Hepatocyte (in vitro differentiated cells): ENCODE results near the gene PPP1R9A. TPM values are rescaled to one million over a fixed set of nuclear protein-coding genes. Genes with fewer than 3 reads are reported as not detected.

Experiments used
- DNase-seq: peaks from one replicate; pipeline ENCODE4 v3.0.0-alpha.2; 2016; ENCODE audit warnings: low spot score
- H2AFZ ChIP-seq: fragments of 200-600 bp; sonication (generic); 2 replicates; pipeline ENCODE4 v1.6.0; 2016; ENCODE audit warnings: antibody characterized with exemption, mild to moderate bottlenecking
- H3K27ac ChIP-seq: fragments of 200-600 bp; sonication (generic); 2 replicates; pipeline ENCODE4 v1.5.1; 2016; ENCODE audit warnings: mild to moderate bottlenecking
- H3K27me3 ChIP-seq: fragments of 200-600 bp; sonication (generic); 2 replicates; pipeline ENCODE4 v1.6.1; 2016
- H3K36me3 ChIP-seq: fragments of 200-600 bp; sonication (generic); replicated peaks from 2 replicates; pipeline ENCODE4 v1.5.1; 2016; ENCODE audit warnings: low read depth; ENCODE audit not compliant: insufficient read depth
- H3K4me1 ChIP-seq: fragments of 200-600 bp; sonication (generic); 2 replicates; pipeline ENCODE4 v1.5.1; 2016; ENCODE audit warnings: mild to moderate bottlenecking, moderate library complexity; ENCODE audit not compliant: insufficient read depth
- H3K4me2 ChIP-seq: fragments of 200-600 bp; sonication (generic); 2 replicates; pipeline ENCODE4 v1.6.0; 2016
- H3K4me3 ChIP-seq: fragments of 200-600 bp; sonication (generic); 2 replicates; pipeline ENCODE4 v1.5.1; 2016; ENCODE audit warnings: mild to moderate bottlenecking
- H3K79me2 ChIP-seq: fragments of 200-600 bp; sonication (generic); 2 replicates; pipeline ENCODE4 v1.6.0; 2017; ENCODE audit warnings: mild to moderate bottlenecking
- H3K9me2 ChIP-seq: fragments of 200-600 bp; sonication (generic); replicated peaks from 2 replicates; pipeline ENCODE4 v1.6.0; 2017; ENCODE audit warnings: mild to moderate bottlenecking; ENCODE audit not compliant: insufficient read depth
- H3K9me3 ChIP-seq: fragments of 200-600 bp; sonication (generic); 2 replicates; pipeline ENCODE4 v1.5.1; 2016; ENCODE audit warnings: low read depth, mild to moderate bottlenecking
- H4K20me1 ChIP-seq: fragments of 200-600 bp; sonication (generic); 2 replicates; pipeline ENCODE4 v1.6.0; 2016; ENCODE audit warnings: mild to moderate bottlenecking; ENCODE audit not compliant: insufficient read depth, poor library complexity, severe bottlenecking
- EZH2 ChIP-seq: fragments of 200-600 bp; sonication (generic); IDR thresholded peaks from 2 replicates; pipeline ENCODE4 v1.6.1; 2016; ENCODE audit warnings: antibody characterized with exemption, mild to moderate bottlenecking, borderline replicate concordance
- EZH2phosphoT487 ChIP-seq: fragments of 200-600 bp; sonication (generic); IDR thresholded peaks from one replicate; pipeline ENCODE4 v1.6.1; 2018; ENCODE audit warnings: antibody characterized with exemption, mild to moderate bottlenecking, low read depth, moderate library complexity; ENCODE audit not compliant: unreplicated experiment, severe bottlenecking
- WGBS: methylation state at CpG from one replicate; pipeline ENCODE4 v1.1.6; 2016; ENCODE audit warnings: low lambda C conversion rate; ENCODE audit errors: missing lambda C conversion rate; 5-methylcytosine and 5-hydroxymethylcytosine counted together
- polyA plus RNA-seq: library from polyadenylated mRNA; unstranded; fragments of >200 nt; fragmentation: Nextera tagmentation; extraction: Ambion mirVana; gene quantifications from 2 replicates; pipeline ENCODE4 v1.2.1, GENCODE V29; 2016
- total RNA-seq: library from RNA; depleted of rRNA; stranded (reverse); fragments of >200 nt; gene quantifications from 2 replicates; pipeline ENCODE4 v1.2.3, GENCODE V29; 2014
- TF ChIP-seq, protein P1 (sequence below): fragments of 200-600 bp; sonication (generic); IDR thresholded peaks from 2 replicates; pipeline ENCODE4 v1.5.1; 2016; ENCODE audit warnings: antibody characterized with exemption, mild to moderate bottlenecking; ENCODE audit not compliant: poor library complexity

Gene PPP1R9A
- total RNA-seq (25.7 and 32.2 TPM in 2 replicates), polyA plus RNA-seq (11.7 and 12.6 TPM in 2 replicates)

DNA sequence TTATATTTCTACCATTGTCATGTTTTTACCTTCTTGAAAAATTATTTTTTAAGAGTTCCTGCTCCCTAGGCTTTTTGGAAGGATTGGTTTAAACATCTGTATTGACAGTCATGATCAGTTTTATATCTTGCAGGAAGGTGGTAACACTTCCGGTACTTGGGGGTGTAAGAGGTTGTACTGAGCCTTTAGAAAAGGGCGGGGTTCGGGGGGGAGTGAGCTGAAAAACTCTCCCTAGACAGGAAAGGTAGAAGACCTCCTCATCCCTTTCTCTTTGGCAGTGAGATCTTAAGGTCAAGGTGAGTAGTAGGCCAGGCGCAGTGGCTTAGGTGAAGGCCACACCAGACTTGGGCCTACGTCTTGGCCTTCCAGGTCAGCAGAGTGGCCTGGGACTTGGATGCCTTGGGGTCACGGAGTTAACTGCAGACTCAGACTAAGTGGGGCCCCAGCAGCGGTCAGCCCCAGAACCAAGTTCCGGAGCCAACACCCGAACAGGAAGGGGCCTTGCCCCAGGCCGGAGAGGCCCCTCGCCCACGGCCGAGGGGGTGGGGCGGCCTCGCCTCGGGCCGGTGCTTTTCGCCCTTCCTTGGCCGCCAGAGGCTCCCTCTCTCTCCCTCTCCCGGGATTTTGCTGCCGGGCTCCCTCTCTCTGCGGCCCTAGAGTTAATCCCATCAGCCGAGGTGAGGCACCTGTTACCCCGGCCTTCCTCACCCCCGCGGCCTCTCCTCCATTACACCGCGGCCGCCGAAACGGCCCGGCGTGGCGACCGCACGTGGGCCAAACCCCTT lies at the start of gene PPP1R9A:
Gene PPP1R9A (plus strand): TSS at position 569 of the 785 bp plus-strand sequence. CDS start 2,520 bp downstream, outside the sequence.
- H3K4me2 ChIP-seq, result peak within 1 kb of the TSS; percentile 93
- peak within 1 kb of the TSS; percentile 99 for H2AFZ ChIP-seq
- no peaks in the 10 kb centered on the region for H3K36me3 ChIP-seq
- H3K9me3 ChIP-seq, result no peaks in the 10 kb centered on the region
- no peaks in the 10 kb centered on the region for H4K20me1 ChIP-seq
- DNase-seq, result peak; percentile 75
- H3K9me2 ChIP-seq, result no peaks in the 10 kb centered on the region
- no peaks in the 10 kb centered on the region for H3K27me3 ChIP-seq
- no peak for TF ChIP-seq EZH2
- TF ChIP-seq, protein P1, sequence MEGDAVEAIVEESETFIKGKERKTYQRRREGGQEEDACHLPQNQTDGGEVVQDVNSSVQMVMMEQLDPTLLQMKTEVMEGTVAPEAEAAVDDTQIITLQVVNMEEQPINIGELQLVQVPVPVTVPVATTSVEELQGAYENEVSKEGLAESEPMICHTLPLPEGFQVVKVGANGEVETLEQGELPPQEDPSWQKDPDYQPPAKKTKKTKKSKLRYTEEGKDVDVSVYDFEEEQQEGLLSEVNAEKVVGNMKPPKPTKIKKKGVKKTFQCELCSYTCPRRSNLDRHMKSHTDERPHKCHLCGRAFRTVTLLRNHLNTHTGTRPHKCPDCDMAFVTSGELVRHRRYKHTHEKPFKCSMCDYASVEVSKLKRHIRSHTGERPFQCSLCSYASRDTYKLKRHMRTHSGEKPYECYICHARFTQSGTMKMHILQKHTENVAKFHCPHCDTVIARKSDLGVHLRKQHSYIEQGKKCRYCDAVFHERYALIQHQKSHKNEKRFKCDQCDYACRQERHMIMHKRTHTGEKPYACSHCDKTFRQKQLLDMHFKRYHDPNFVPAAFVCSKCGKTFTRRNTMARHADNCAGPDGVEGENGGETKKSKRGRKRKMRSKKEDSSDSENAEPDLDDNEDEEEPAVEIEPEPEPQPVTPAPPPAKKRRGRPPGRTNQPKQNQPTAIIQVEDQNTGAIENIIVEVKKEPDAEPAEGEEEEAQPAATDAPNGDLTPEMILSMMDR, result peak; percentile 41
- H3K27ac ChIP-seq, result peak within 1 kb of the TSS; percentile 95
- H3K79me2 ChIP-seq, result peaks cover 35% of the 10 kb centered on the region
- peaks cover 25% of the 10 kb centered on the region for H3K4me1 ChIP-seq
- 17% methylated on average over 34 of the region's 36 CpGs for WGBS
- peak within 1 kb of the TSS; percentile 87 for H3K4me3 ChIP-seq

DNA sequence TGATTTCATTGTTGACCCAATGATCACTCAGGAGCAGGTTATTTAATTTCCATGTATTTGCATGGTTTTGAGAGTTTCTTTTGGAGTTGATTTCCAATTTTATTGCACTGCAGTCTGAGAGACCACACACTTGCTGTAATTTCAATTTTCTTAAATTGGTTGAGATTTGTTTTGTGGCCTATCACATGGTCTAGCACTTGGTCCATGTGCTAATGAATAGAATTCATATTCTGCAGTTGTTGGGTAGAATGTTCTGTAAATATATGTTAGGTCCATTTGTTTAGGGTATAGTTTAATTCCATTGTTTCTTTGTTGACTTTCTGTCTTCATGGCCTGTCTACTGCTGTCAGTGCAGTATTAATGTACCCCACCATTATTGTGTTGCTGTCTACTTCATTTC lies 36.3 kb upstream of the PPP1R9A start:
- H3K9me2 ChIP-seq, result no peaks in the 10 kb centered on the region
- H3K36me3 ChIP-seq, result no peaks in the 10 kb centered on the region
- no peak overlapping the region for H3K4me2 ChIP-seq
- no peak overlapping the region for H3K4me3 ChIP-seq
- TF ChIP-seq, protein P1, result no peak
- no peak for TF ChIP-seq EZH2
- TF ChIP-seq EZH2phosphoT487, result no peak
- H4K20me1 ChIP-seq, result no peaks in the 10 kb centered on the region
- H3K27me3 ChIP-seq, result no peaks in the 10 kb centered on the region
- no peak overlapping the region for H2AFZ ChIP-seq
- H3K4me1 ChIP-seq, result peaks cover 8% of the 10 kb centered on the region
- no peak overlapping the region for H3K27ac ChIP-seq
- H3K79me2 ChIP-seq, result no peaks in the 10 kb centered on the region
- DNase-seq, result no peak
- H3K9me3 ChIP-seq, result no peaks in the 10 kb centered on the region

DNA sequence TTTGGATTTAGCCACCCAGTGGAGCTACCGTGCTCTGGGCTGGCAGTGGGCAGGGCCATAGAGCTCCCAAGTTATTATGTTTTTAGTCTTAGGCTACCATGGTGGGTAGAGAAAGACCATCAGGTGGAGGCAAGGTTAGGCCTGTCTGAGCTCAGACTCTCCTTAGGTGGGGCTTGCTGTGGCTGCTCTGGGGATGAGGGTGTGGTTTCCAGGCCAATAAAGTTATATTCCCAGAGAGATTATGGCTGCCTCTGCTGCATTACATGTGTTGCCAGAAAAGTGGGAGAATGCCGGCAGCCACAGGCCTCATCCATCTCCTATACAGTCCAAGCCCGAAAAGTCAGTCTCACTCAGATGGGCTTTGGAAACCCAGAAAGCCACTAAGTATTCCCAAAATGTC lies 34.2 kb upstream of the PPP1R9A start:
- H2AFZ ChIP-seq, result no peak overlapping the region
- no peaks in the 10 kb centered on the region for H4K20me1 ChIP-seq
- TF ChIP-seq EZH2phosphoT487, result no peak
- TF ChIP-seq, protein P1, result no peak
- no peak for TF ChIP-seq EZH2
- no peaks in the 10 kb centered on the region for H3K36me3 ChIP-seq
- H3K27ac ChIP-seq, result no peak overlapping the region
- no peaks in the 10 kb centered on the region for H3K27me3 ChIP-seq
- no peaks in the 10 kb centered on the region for H3K9me2 ChIP-seq
- H3K4me1 ChIP-seq, result peaks cover 9% of the 10 kb centered on the region
- no peak overlapping the region for H3K4me3 ChIP-seq
- H3K9me3 ChIP-seq, result no peaks in the 10 kb centered on the region
- H3K4me2 ChIP-seq, result no peak overlapping the region
- no peak for DNase-seq
- no peaks in the 10 kb centered on the region for H3K79me2 ChIP-seq
- WGBS, result 95% methylated on average over 3 of the region's 3 CpGs
